Smooth muscle cell (in vitro differentiated cells): ENCODE results near the gene CHCHD10. TPM values are rescaled to one million over a fixed set of nuclear protein-coding genes. Genes with fewer than 3 reads are reported as not detected.

Experiments used
- DNase-seq: peaks from one replicate; lab custom pipeline; 2025; ENCODE audit not compliant: unreplicated experiment; lab: John Stamatoyannopoulos, UW
- H2AFZ ChIP-seq: fragments of 200-600 bp; sonication (generic); 2 replicates; pipeline ENCODE4 v1.6.0; 2016; ENCODE audit warnings: antibody characterized with exemption, low read depth, mild to moderate bottlenecking
- H3F3A ChIP-seq: fragments of 200-600 bp; sonication (generic); 2 replicates; pipeline ENCODE4 v1.6.0; 2017; ENCODE audit warnings: antibody characterized with exemption, low read depth
- H3K27ac ChIP-seq: fragments of 200-600 bp; sonication (generic); 2 replicates; pipeline ENCODE4 v1.5.1; 2016; ENCODE audit warnings: low read depth, mild to moderate bottlenecking
- H3K27me3 ChIP-seq: fragments of 200-600 bp; sonication (generic); 2 replicates; pipeline ENCODE4 v1.6.1; 2016; ENCODE audit warnings: low read depth, mild to moderate bottlenecking
- H3K36me3 ChIP-seq: fragments of 200-600 bp; sonication (generic); 2 replicates; pipeline ENCODE4 v1.5.1; 2016; ENCODE audit warnings: low read depth
- H3K4me1 ChIP-seq: fragments of 200-600 bp; sonication (generic); 2 replicates; pipeline ENCODE4 v1.5.1; 2016; ENCODE audit warnings: low read depth
- H3K4me2 ChIP-seq: fragments of 200-600 bp; sonication (generic); 2 replicates; pipeline ENCODE4 v1.6.0; 2016; ENCODE audit warnings: mild to moderate bottlenecking
- H3K4me3 ChIP-seq: fragments of 200-600 bp; sonication (generic); 2 replicates; pipeline ENCODE4 v1.5.1; 2016; ENCODE audit warnings: mild to moderate bottlenecking
- H3K79me2 ChIP-seq: fragments of 200-600 bp; sonication (generic); 2 replicates; pipeline ENCODE4 v1.6.0; 2016; ENCODE audit warnings: low read depth, mild to moderate bottlenecking
- H3K9ac ChIP-seq: fragments of 200-600 bp; sonication (generic); 2 replicates; pipeline ENCODE4 v1.6.0; 2016; ENCODE audit warnings: low read depth
- H3K9me3 ChIP-seq: fragments of 200-600 bp; sonication (generic); replicated peaks from 2 replicates; pipeline ENCODE4 v1.5.1; 2016; ENCODE audit warnings: low read depth
- H4K20me1 ChIP-seq: fragments of 200-600 bp; sonication (generic); 2 replicates; pipeline ENCODE4 v1.6.0; 2016; ENCODE audit warnings: low read depth
- WGBS: methylation state at CpG from one replicate; pipeline ENCODE4 v1.1.7; 2016; ENCODE audit warnings: low lambda C conversion rate; 5-methylcytosine and 5-hydroxymethylcytosine counted together
- polyA plus RNA-seq: library from polyadenylated mRNA; unstranded; fragments of >200 nt; fragmentation: Nextera tagmentation; extraction: Ambion mirVana; gene quantifications from 2 replicates; pipeline ENCODE4 v1.2.1, GENCODE V29; 2016
- total RNA-seq: library from RNA; depleted of rRNA; stranded (reverse); fragments of >200 nt; gene quantifications from 2 replicates; pipeline ENCODE4 v1.2.3, GENCODE V29; 2014
- TF ChIP-seq, protein P1 (sequence below): fragments of 200-600 bp; sonication (generic); IDR thresholded peaks from 2 replicates; pipeline ENCODE4 v1.5.1; 2017; ENCODE audit warnings: borderline replicate concordance, mild to moderate bottlenecking, antibody characterized with exemption; ENCODE audit not compliant: insufficient read depth, poor library complexity, severe bottlenecking

CHCHD10 gene
- 4.9 and 6.0 TPM in 2 replicates for total RNA-seq
- polyA plus RNA-seq: 53.1 and 57.6 TPM in 2 replicates

DNA sequence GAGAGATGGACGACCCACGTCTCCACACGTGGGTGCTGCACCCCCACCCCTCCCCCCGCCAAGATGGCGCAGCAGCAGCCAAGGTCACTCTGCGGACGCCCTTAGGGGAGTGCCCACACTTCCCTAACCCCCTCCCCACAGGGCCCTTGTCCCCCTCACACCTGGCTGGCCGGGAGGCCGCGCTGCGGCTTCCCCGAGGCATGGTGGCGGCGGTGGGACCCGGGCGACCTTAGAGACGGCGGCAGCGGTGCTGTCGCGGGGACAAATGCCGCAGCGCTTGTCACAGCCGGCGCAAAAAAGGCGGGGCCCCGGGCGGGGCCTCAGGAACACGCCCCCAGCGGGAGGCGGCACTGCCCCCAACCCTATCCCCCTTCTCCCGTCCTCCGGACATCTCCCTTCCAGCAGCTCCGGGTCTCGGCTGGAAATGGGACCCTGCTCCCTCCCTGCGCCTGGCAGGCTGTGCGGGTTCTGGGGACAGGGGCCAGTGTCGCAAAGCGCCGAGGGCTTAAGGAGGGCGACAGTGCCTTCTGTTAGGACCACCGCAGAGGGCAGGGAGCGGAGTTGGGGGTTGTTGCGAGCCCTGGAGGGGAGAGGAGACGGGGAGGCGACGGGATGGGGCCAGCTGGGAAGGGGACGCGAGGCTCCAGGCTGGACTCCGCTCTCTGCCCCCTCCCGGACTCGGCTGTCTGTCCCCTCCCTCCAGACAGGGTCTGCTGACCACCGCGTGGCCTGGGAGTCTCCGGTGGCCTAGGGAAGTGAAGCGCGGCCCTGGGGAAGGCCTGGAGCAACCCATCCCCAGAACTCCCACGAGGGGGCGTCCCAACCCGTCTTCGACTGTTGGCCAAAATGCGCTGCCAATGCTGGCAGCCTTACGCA, at the start of gene CHCHD10:
TSS of gene CHCHD10 (minus strand) at position 300 of the 876 bp plus-strand sequence. CDS start at position 202, 98 bp downstream.
- peak within 1 kb of the TSS; percentile 58 for H3K9ac ChIP-seq

DNA sequence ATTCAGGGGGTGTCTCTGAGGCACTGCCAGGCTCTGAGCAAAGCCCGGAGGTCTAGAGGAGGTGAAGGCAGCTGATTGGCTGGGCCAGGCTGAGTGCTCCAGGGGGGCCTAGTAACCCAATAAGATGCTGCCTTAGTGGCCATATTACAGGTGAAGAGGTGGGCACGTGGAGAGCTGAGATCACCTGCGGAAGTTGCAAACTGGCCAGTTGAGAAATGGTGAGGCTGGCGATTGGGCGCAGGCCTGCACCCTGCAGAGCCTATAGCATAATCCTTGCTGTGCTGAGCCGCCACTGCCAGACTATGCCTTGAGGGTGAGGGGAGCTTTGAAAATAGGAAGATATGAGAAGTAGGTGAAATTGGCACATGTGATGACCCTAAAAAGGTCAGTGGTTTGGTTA, 49.4 kb upstream of the CHCHD10 start:
- H3K4me3 ChIP-seq: no peak overlapping the region
- no peaks in the 10 kb centered on the region for H3K27me3 ChIP-seq
- no peaks in the 10 kb centered on the region for H3K79me2 ChIP-seq
- 97% methylated on average over 6 of the region's 6 CpGs for WGBS
- no peaks in the 10 kb centered on the region for H3K36me3 ChIP-seq
- H3K9ac ChIP-seq: no peak overlapping the region
- H3K4me2 ChIP-seq: no peak overlapping the region
- no peak overlapping the region for H3K27ac ChIP-seq
- H4K20me1 ChIP-seq: peaks cover 12% of the 10 kb centered on the region
- no peak for DNase-seq
- H3F3A ChIP-seq: peaks cover 11% of the 10 kb centered on the region
- H3K9me3 ChIP-seq: no peaks in the 10 kb centered on the region
- no peak overlapping the region for H2AFZ ChIP-seq
- TF ChIP-seq, protein P1, sequence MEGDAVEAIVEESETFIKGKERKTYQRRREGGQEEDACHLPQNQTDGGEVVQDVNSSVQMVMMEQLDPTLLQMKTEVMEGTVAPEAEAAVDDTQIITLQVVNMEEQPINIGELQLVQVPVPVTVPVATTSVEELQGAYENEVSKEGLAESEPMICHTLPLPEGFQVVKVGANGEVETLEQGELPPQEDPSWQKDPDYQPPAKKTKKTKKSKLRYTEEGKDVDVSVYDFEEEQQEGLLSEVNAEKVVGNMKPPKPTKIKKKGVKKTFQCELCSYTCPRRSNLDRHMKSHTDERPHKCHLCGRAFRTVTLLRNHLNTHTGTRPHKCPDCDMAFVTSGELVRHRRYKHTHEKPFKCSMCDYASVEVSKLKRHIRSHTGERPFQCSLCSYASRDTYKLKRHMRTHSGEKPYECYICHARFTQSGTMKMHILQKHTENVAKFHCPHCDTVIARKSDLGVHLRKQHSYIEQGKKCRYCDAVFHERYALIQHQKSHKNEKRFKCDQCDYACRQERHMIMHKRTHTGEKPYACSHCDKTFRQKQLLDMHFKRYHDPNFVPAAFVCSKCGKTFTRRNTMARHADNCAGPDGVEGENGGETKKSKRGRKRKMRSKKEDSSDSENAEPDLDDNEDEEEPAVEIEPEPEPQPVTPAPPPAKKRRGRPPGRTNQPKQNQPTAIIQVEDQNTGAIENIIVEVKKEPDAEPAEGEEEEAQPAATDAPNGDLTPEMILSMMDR: no peak
- peaks cover 6% of the 10 kb centered on the region for H3K4me1 ChIP-seq

More for the DNA sequence above, at the start of gene CHCHD10:
- H3K79me2 ChIP-seq: no peaks in the 10 kb centered on the region
- H3K27me3 ChIP-seq: no peaks in the 10 kb centered on the region
- peak within 1 kb of the TSS; percentile 69 for H3K4me3 ChIP-seq
- H3K9me3 ChIP-seq: no peaks in the 10 kb centered on the region
- peak within 1 kb of the TSS; percentile 99 for H3K4me2 ChIP-seq
- H3F3A ChIP-seq: no peaks in the 10 kb centered on the region
- no peaks in the 10 kb centered on the region for H3K36me3 ChIP-seq
- peak; percentile 77 for DNase-seq
- 1% methylated on average over 49 of the region's 63 CpGs for WGBS
- H2AFZ ChIP-seq: peak within 1 kb of the TSS; percentile 96
- no peak within 1 kb of the TSS for H3K27ac ChIP-seq
- peaks cover 19% of the 10 kb centered on the region for H4K20me1 ChIP-seq
- TF ChIP-seq, protein P1: peak; percentile 69
- peaks cover 14% of the 10 kb centered on the region for H3K4me1 ChIP-seq

DNA sequence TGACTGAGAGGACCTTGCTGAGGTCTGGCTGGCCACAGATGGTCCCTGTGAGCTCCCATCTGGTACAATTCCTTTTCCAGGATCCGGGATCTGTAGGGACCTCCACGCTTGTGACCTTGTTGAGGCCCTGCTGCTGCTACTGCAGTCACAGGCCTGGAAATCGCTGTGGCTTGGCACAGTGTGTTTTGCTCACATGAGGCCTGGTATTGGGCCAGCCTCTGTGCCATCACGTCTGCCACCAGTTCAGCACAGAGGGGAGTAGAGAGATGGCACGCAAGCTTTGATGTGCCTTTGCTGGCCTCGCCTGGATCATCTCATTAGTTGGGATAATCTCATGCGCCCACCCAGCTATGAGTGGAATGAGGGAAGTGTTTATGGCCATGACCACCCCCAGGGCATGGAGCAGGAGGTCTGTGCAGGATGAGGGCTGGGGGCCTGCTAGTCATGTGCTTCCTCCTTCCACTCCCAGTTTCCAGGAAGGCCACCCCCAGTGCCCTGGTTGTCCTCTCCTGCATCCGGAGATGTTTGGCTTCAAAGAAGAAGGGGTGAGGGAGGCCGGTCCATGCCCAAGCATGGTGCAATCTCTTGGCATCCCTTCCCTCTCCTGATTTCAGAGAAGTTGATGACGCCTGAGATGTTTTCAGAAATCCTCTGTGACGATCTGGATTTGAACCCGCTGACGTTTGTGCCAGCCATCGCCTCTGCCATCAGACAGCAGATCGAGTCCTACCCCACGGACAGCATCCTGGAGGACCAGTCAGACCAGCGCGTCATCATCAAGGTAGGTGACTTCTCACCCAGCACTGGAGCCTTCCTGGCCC, 48.6 kb upstream of the CHCHD10 start:
- peak overlapping the region; percentile 71 for H3K27ac ChIP-seq
- H3K4me2 ChIP-seq: peak overlapping the region; percentile 66
- no peaks in the 10 kb centered on the region for H3K79me2 ChIP-seq
- TF ChIP-seq, protein P1: no peak
- peaks cover 12% of the 10 kb centered on the region for H4K20me1 ChIP-seq
- H3K27me3 ChIP-seq: no peaks in the 10 kb centered on the region
- H3K9ac ChIP-seq: no peak overlapping the region
- WGBS: 69% methylated on average over 18 of the region's 18 CpGs
- no peaks in the 10 kb centered on the region for H3K9me3 ChIP-seq
- no peak for DNase-seq
- H3F3A ChIP-seq: peaks cover 17% of the 10 kb centered on the region
- no peak overlapping the region for H2AFZ ChIP-seq
- peaks cover 6% of the 10 kb centered on the region for H3K4me1 ChIP-seq
- H3K4me3 ChIP-seq: no peak overlapping the region
- H3K36me3 ChIP-seq: peaks cover 4% of the 10 kb centered on the region
